Activated CD4-positive, alpha-beta memory T cell treated with anti-CD3 and anti-CD28 coated beads for 36 hours (primary cell): ENCODE results near the gene DMD. TPM values are rescaled to one million over a fixed set of nuclear protein-coding genes. Genes with fewer than 3 reads are reported as not detected.

Experiments
- CTCF ChIA-PET: fragments of 350-600 bp; sonication (Branson Sonifier 250); formaldehyde crosslinking; loops from one replicate; lab custom pipeline; 2021; ENCODE audit warnings: antibody characterized with exemption, inconsistent platforms; lab: Charles Lee
- POLR2A ChIA-PET: fragments of 350-600 bp; sonication (Branson Sonifier 250); formaldehyde crosslinking; loops from one replicate; lab custom pipeline; 2021; ENCODE audit warnings: antibody characterized with exemption; lab: Charles Lee
- DNase-seq: peaks from one replicate; pipeline ENCODE4 v3.0.0-alpha.2; 2020
- H3K27ac Mint-ChIP-seq: one replicate; pipeline ENCODE4 v1.8.0; 2021; ENCODE audit warnings: mixed read lengths
- H3K27me3 Mint-ChIP-seq: one replicate; pipeline ENCODE4 v1.8.0; 2021; ENCODE audit warnings: mixed read lengths
- H3K36me3 Mint-ChIP-seq: one replicate; pipeline ENCODE4 v1.8.0; 2021; ENCODE audit warnings: mixed read lengths
- H3K4me1 Mint-ChIP-seq: one replicate; pipeline ENCODE4 v1.8.0; 2021; ENCODE audit warnings: low read depth, mixed read lengths
- H3K4me3 Mint-ChIP-seq: one replicate; pipeline ENCODE4 v1.8.0; 2021; ENCODE audit warnings: mild to moderate bottlenecking, mixed read lengths
- H3K9me3 Mint-ChIP-seq: one replicate; pipeline ENCODE4 v1.8.0; 2021; ENCODE audit warnings: mixed read lengths
- intact Hi-C: fragments of 100-400 bp; cut with micrococcal nuclease; formaldehyde crosslinking; loops from one replicate; pipeline ENCODE4 v1.15.1; 2023
- total RNA-seq, 2 experiments: library from RNA; stranded (reverse); gene quantifications; one replicate each; pipeline ENCODE4 v1.2.3, GENCODE V29; 2021

Gene DMD
- total RNA-seq, 2 experiments from 2014 or later: 0.64 to 1.5 TPM

- no peak for DNase-seq
- H3K27me3 Mint-ChIP-seq: no peaks in the 10 kb centered on the region
- ChIA-PET POLR2A (no interaction called here), CTCF (no interaction called here)
- intact Hi-C loops: loop anchor here (5.0 kb wide), 1 partner anchor 46 kb away; no protein-coding TSS in a partner anchor
- H3K9me3 Mint-ChIP-seq: no peaks in the 10 kb centered on the region
- H3K27ac Mint-ChIP-seq: no peak overlapping the region
- no peaks in the 10 kb centered on the region for H3K36me3 Mint-ChIP-seq
- peaks cover 6% of the 10 kb centered on the region for H3K4me1 Mint-ChIP-seq
- H3K4me3 Mint-ChIP-seq: no peak overlapping the region
Observed at GRCh38 chrX:31181377-31182000, 2029.9 kb downstream of the DMD start.

- no peak for DNase-seq
- Mint-ChIP-seq H3K9me3 (no peaks in the 10 kb centered on the region), H3K27ac (no peak overlapping the region), H3K36me3 (no peaks in the 10 kb centered on the region), H3K4me3 (no peak overlapping the region), H3K4me1 (peaks cover 6% of the 10 kb centered on the region), H3K27me3 (no peaks in the 10 kb centered on the region)
- POLR2A ChIA-PET: no interaction called here
- CTCF ChIA-PET: no interaction called here
- intact Hi-C loops: no loop called here
Observed at GRCh38 chrX:31179203-31179602, 2032.1 kb downstream of the DMD start.

- ChIA-PET CTCF (no interaction called here), POLR2A (no interaction called here)
- Mint-ChIP-seq H3K27me3 (no peaks in the 10 kb centered on the region), H3K4me1 (peaks cover 6% of the 10 kb centered on the region), H3K9me3 (no peaks in the 10 kb centered on the region), H3K36me3 (no peaks in the 10 kb centered on the region), H3K4me3 (no peak overlapping the region), H3K27ac (no peak overlapping the region)
- intact Hi-C loops: loop anchor here (1.0 kb wide), 1 partner anchor 121 kb away; no protein-coding TSS in a partner anchor
- no peak for DNase-seq
Observed at GRCh38 chrX:31178769-31179125, 2032.6 kb downstream of the DMD start.

GRCh38 chrX:31178064-31178768 is 2033.1 kb downstream of the DMD start:
- intact Hi-C loops: loop anchor here (1.0 kb wide), 1 partner anchor 121 kb away; no protein-coding TSS in a partner anchor
- no peaks in the 10 kb centered on the region for H3K27me3 Mint-ChIP-seq
- H3K27ac Mint-ChIP-seq: no peak overlapping the region
- no peak for DNase-seq
- H3K4me3 Mint-ChIP-seq: no peak overlapping the region
- H3K9me3 Mint-ChIP-seq: no peaks in the 10 kb centered on the region
- H3K4me1 Mint-ChIP-seq: peaks cover 6% of the 10 kb centered on the region
- no peaks in the 10 kb centered on the region for H3K36me3 Mint-ChIP-seq
- ChIA-PET CTCF (no interaction called here), POLR2A (no interaction called here)

GRCh38 chrX:31170792-31171191 is 2040.6 kb downstream of the DMD start:
- DNase-seq: no peak
- no peak overlapping the region for H3K27ac Mint-ChIP-seq
- H3K4me1 Mint-ChIP-seq: no peaks in the 10 kb centered on the region
- H3K9me3 Mint-ChIP-seq: no peaks in the 10 kb centered on the region
- H3K4me3 Mint-ChIP-seq: no peak overlapping the region
- H3K36me3 Mint-ChIP-seq: no peaks in the 10 kb centered on the region
- intact Hi-C loops: no loop called here
- peaks cover 2% of the 10 kb centered on the region for H3K27me3 Mint-ChIP-seq
- CTCF ChIA-PET: no interaction called here
- POLR2A ChIA-PET: no interaction called here

GRCh38 chrX:31168551-31168950 is 2042.8 kb downstream of the DMD start:
- no peak overlapping the region for H3K4me3 Mint-ChIP-seq
- no peaks in the 10 kb centered on the region for H3K4me1 Mint-ChIP-seq
- H3K36me3 Mint-ChIP-seq: no peaks in the 10 kb centered on the region
- intact Hi-C loops: no loop called here
- ChIA-PET CTCF (no interaction called here), POLR2A (no interaction called here)
- H3K27ac Mint-ChIP-seq: no peak overlapping the region
- DNase-seq: no peak
- no peaks in the 10 kb centered on the region for H3K9me3 Mint-ChIP-seq
- H3K27me3 Mint-ChIP-seq: peaks cover 3% of the 10 kb centered on the region

- Mint-ChIP-seq H3K4me1 (no peaks in the 10 kb centered on the region), H3K27me3 (peaks cover 6% of the 10 kb centered on the region), H3K4me3 (no peak overlapping the region), H3K36me3 (no peaks in the 10 kb centered on the region), H3K9me3 (peaks cover 3% of the 10 kb centered on the region), H3K27ac (no peak overlapping the region)
- no peak for DNase-seq
- CTCF ChIA-PET: no interaction called here
- POLR2A ChIA-PET: no interaction called here
- intact Hi-C loops: no loop called here
Observed at GRCh38 chrX:31166832-31167231, 2044.5 kb downstream of the DMD start.

GRCh38 chrX:31166416-31166815 is 2044.9 kb downstream of the DMD start:
- Mint-ChIP-seq H3K9me3 (peaks cover 3% of the 10 kb centered on the region), H3K27ac (no peak overlapping the region), H3K36me3 (no peaks in the 10 kb centered on the region), H3K4me3 (no peak overlapping the region), H3K27me3 (peaks cover 6% of the 10 kb centered on the region), H3K4me1 (no peaks in the 10 kb centered on the region)
- DNase-seq: no peak
- POLR2A ChIA-PET: no interaction called here
- CTCF ChIA-PET: no interaction called here
- intact Hi-C loops: no loop called here

- intact Hi-C loops: no loop called here
- no peaks in the 10 kb centered on the region for H3K4me1 Mint-ChIP-seq
- DNase-seq: no peak
- peaks cover 6% of the 10 kb centered on the region for H3K27me3 Mint-ChIP-seq
- ChIA-PET POLR2A (no interaction called here), CTCF (no interaction called here)
- peaks cover 3% of the 10 kb centered on the region for H3K9me3 Mint-ChIP-seq
- no peak overlapping the region for H3K4me3 Mint-ChIP-seq
- no peak overlapping the region for H3K27ac Mint-ChIP-seq
- no peaks in the 10 kb centered on the region for H3K36me3 Mint-ChIP-seq
Observed at GRCh38 chrX:31165241-31166035, 2045.9 kb downstream of the DMD start.

GRCh38 chrX:31154946-31155345 is 2056.4 kb downstream of the DMD start:
- intact Hi-C loops: no loop called here
- Mint-ChIP-seq H3K4me1 (no peaks in the 10 kb centered on the region), H3K9me3 (no peaks in the 10 kb centered on the region), H3K4me3 (no peak overlapping the region), H3K27me3 (no peaks in the 10 kb centered on the region), H3K36me3 (no peaks in the 10 kb centered on the region), H3K27ac (no peak overlapping the region)
- DNase-seq: no peak
- ChIA-PET CTCF (no interaction called here), POLR2A (no interaction called here)

GRCh38 chrX:31153475-31154047 is 2057.8 kb downstream of the DMD start:
- Mint-ChIP-seq H3K36me3 (no peaks in the 10 kb centered on the region), H3K9me3 (no peaks in the 10 kb centered on the region), H3K4me3 (no peak overlapping the region), H3K4me1 (no peaks in the 10 kb centered on the region), H3K27me3 (no peaks in the 10 kb centered on the region), H3K27ac (no peak overlapping the region)
- ChIA-PET CTCF (interaction anchor here (0.6 kb wide), 1 partner anchor 887 kb away, joined by 3 read pairs; no protein-coding TSS in a partner anchor), POLR2A (no interaction called here)
- intact Hi-C loops: no loop called here
- DNase-seq: no peak

GRCh38 chrX:31147175-31147574 is 2064.2 kb downstream of the DMD start:
- CTCF ChIA-PET: no interaction called here
- POLR2A ChIA-PET: no interaction called here
- no peaks in the 10 kb centered on the region for H3K4me1 Mint-ChIP-seq
- H3K9me3 Mint-ChIP-seq: no peaks in the 10 kb centered on the region
- H3K36me3 Mint-ChIP-seq: no peaks in the 10 kb centered on the region
- no peak overlapping the region for H3K27ac Mint-ChIP-seq
- no peaks in the 10 kb centered on the region for H3K27me3 Mint-ChIP-seq
- no peak overlapping the region for H3K4me3 Mint-ChIP-seq
- intact Hi-C loops: no loop called here
- DNase-seq: no peak
